IPS DF 19.7 (cell line): ENCODE measurements around the gene BASP1.
"Not testable (repeated sequence)": the region's sequence is repeated elsewhere in the genome, so short reads cannot be mapped to it uniquely, and the experiment has no call there.

Experiments
- DNase-seq: peaks from one replicate; pipeline ENCODE4 v3.0.0-alpha.2; 2013; ENCODE audit warnings: low read depth, low spot score

BASP1 gene

GRCh38 chr5:17222664-17223063 lies 5.2 kb downstream of the BASP1 start:
- DNase-seq = no peak

GRCh38 chr5:17223367-17224185 lies 6.1 kb downstream of the BASP1 start:
- no peak for DNase-seq

GRCh38 chr5:17224858-17225511 lies 7.6 kb downstream of the BASP1 start:
- DNase-seq = no peak

GRCh38 chr5:17225520-17225919 lies 8.1 kb downstream of the BASP1 start:
- no peak for DNase-seq

- DNase-seq = no peak
Observed at GRCh38 chr5:17227868-17228267, 10.4 kb downstream of the BASP1 start.

- no peak for DNase-seq
Observed at GRCh38 chr5:17228821-17229291, 11.4 kb downstream of the BASP1 start.

GRCh38 chr5:17229313-17229712 lies 11.9 kb downstream of the BASP1 start:
- no peak for DNase-seq

- DNase-seq = no peak
Observed at GRCh38 chr5:17230191-17230590, 12.8 kb downstream of the BASP1 start.

- no peak for DNase-seq
Observed at GRCh38 chr5:17230808-17231525, 13.5 kb downstream of the BASP1 start.

GRCh38 chr5:17232405-17232804 lies 15.0 kb downstream of the BASP1 start:
- no peak for DNase-seq

- no peak for DNase-seq
Observed at GRCh38 chr5:17233488-17233887, 16.1 kb downstream of the BASP1 start.

GRCh38 chr5:17234374-17234773 lies 16.9 kb downstream of the BASP1 start:
- DNase-seq = no peak

GRCh38 chr5:17235731-17236330 lies 18.4 kb downstream of the BASP1 start:
- DNase-seq = no peak

GRCh38 chr5:17238521-17239041 lies 21.1 kb downstream of the BASP1 start:
- no peak for DNase-seq

GRCh38 chr5:17239953-17240352 lies 22.5 kb downstream of the BASP1 start:
- no peak for DNase-seq

- DNase-seq = no peak
Observed at GRCh38 chr5:17240487-17240886, 23.1 kb downstream of the BASP1 start.

- no peak for DNase-seq
Observed at GRCh38 chr5:17241635-17242034, 24.2 kb downstream of the BASP1 start.

- DNase-seq = no peak
Observed at GRCh38 chr5:17243287-17244063, 26.0 kb downstream of the BASP1 start.

GRCh38 chr5:17249029-17249634 lies 31.7 kb downstream of the BASP1 start:
- peak; percentile 9 for DNase-seq

GRCh38 chr5:17249841-17250240 lies 32.4 kb downstream of the BASP1 start:
- DNase-seq = not testable (repeated sequence)

GRCh38 chr5:17252543-17252942 lies 35.1 kb downstream of the BASP1 start:
- no peak for DNase-seq
